HG02884 (cell line): ENCODE results near the gene PRICKLE2.

Source experiments
- ATAC-seq: cut with Tn5 transposase; IDR thresholded peaks from one replicate; pipeline ENCODE4 v1.9.1; 2021; ENCODE audit warnings: mild to moderate bottlenecking, moderate library complexity; ENCODE audit not compliant: unreplicated experiment

The PRICKLE2 gene

GRCh38 chr3:64163019-64163754 lies 62.1 kb downstream of the PRICKLE2 start:
- peak; percentile 59 for ATAC-seq

GRCh38 chr3:64161481-64161952 lies 63.7 kb downstream of the PRICKLE2 start:
- ATAC-seq: no peak

- ATAC-seq: no peak
Measured at GRCh38 chr3:64160000-64160695, 65.1 kb downstream of the PRICKLE2 start.

GRCh38 chr3:64158334-64158733 lies 66.9 kb downstream of the PRICKLE2 start:
- no peak for ATAC-seq

DNA sequence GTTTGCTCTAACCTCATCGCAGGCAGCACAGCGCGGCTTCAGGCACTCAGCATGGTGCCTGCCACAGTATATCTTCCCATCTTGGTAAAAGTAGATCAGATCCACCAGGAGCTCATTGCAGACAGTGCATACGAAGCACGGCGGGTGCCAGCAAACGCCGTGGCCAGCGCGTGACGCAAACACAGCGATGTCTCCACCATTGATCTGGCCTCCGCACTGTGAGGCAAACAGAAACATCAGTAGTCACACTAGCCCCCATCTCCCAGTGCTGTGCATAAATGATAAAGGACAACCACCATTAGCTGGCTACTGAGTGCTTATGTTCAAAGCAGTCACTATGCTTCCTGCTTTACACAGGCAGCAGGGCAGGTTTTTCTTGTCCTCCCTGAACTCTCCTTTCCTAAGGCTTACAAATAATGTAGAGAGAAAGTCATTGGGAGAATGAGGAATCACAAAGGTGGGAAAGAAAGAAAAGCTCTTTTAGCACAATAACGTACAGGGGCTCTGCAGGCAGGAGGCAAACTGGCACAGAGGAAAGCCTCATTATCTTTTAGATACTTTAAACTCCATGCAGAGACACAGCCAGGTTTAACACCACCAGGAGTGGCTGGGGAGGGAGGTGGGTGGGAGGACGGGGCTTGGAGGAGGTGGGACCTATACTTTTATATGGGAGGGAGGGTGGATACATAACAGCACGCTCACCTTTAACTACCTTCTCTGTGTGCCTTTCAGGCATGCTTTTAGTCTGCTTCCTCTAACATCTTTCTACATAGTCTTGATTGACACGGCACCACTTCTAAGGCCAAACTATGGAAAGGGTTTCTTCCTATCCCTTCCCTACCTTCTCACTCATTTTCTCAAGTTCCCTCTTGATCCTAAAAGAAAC lies 67.9 kb downstream of the PRICKLE2 start:
- no peak for ATAC-seq

DNA sequence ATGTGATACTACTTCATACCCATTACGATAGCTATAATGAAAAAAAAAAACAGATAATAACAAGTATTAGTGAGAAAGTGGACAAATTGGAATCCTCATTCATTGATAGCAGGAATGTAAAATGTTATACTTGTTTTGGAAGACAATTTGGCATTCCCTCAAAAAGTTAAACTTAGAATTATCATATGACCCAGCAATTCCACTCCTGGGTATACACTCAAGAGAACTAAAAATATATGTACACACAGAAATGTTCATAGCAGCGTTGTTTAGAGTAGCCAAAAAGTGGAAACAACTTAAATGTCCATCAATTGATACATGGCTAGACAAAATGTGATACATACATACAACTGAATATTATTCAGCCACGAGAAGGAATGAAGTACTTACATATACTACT lies 69.9 kb downstream of the PRICKLE2 start:
- ATAC-seq: no peak

- no peak for ATAC-seq
Measured at GRCh38 chr3:64152676-64153466, 72.4 kb downstream of the PRICKLE2 start.

GRCh38 chr3:64152086-64152485 lies 73.2 kb downstream of the PRICKLE2 start:
- ATAC-seq: no peak

- ATAC-seq: no peak
Measured at GRCh38 chr3:64151342-64151871, 73.9 kb downstream of the PRICKLE2 start.

- ATAC-seq: no peak
Measured at GRCh38 chr3:64150623-64151207, 74.6 kb downstream of the PRICKLE2 start.

- no peak for ATAC-seq
Measured at GRCh38 chr3:64149886-64150285, 75.4 kb downstream of the PRICKLE2 start.

DNA sequence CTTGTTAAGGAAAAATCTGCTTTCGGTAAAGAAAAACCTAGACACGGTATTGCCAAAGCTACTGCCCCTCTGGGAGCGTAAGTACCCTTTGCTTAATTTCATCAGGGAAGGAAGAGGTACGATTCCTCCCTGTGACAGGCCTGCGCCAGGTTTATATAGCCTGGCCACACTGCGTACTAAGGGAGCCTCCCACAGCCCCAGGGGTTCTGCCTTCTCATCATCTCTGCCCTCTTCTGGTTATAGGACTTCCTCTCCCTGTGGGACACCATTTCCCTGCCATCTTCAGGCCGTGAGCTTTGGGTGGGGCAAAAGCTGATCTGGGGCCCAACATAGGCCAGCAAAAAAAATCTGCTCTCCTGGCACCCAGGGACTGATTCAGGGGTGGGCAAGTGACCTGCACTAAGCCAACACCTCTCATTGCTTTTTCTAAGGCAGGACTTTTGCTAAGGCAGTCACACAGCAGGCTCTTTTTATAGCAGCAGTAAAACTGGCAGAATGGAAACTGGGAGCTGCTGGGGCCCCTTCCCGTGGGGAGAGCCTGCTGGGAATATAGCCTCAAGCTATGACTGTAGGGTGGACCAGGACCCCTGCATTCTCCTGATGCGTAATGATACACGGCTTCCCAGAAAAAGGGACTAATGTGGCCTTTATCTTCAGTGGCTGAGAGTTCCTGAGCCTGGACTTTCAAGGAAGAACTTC lies 76.2 kb downstream of the PRICKLE2 start:
- ATAC-seq: no peak

DNA sequence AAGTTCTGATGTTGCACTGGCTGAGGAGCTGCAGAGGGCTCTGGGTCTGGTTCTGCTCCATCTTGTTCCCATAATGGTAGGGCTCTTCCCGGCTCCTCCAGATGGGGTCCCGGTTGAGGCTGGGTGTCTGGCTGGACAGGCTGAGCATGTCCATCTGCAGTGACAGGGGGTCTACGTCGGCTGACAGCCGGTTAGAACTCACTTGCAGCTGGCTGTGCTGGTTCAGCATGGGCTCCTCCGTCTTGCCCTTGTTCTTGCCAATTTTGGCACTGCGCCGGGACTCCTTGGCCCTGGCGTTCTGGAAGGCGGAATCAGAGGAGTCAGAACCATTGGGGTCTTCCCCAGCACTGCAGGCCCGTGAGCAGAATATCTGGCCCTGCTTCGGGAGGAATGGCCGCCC lies 78.1 kb downstream of the PRICKLE2 start:
- no peak for ATAC-seq

- ATAC-seq: no peak
Measured at GRCh38 chr3:64145438-64145837, 79.8 kb downstream of the PRICKLE2 start.

GRCh38 chr3:64144241-64144900 lies 80.9 kb downstream of the PRICKLE2 start:
- ATAC-seq: no peak

DNA sequence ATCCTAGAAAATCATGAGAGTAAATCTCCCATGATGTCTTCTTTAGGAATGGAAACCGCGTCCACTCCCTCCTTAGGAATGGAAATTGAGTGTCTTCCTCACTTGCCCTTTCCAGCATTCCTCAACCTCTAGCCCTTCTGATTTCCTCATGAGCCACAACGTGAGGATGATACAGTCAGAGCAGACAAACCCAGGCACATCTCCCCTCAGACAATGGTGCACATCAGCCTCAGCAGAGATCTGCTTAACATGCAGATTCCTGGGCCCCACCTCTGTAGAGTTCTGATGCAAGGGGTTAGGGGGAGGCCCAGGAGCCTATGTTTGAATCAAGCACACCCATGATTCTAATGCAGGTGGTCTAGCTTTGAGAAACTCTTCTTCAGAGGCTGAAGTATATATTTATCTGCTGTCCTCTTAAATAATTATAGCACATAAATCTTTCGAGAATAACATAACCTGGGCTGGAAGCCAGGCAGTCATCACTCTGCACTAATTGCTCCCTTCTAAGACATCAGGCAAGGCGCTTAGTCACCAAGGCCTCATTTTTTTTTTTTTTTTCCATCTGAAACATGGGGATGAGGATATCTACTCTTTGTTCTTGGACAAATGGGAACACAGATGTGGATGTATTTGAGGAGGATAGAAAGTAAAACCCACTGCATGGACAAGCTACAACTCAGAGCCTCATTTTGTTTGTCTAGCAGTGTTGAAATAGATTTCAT lies 81.7 kb downstream of the PRICKLE2 start:
- no peak for ATAC-seq

DNA sequence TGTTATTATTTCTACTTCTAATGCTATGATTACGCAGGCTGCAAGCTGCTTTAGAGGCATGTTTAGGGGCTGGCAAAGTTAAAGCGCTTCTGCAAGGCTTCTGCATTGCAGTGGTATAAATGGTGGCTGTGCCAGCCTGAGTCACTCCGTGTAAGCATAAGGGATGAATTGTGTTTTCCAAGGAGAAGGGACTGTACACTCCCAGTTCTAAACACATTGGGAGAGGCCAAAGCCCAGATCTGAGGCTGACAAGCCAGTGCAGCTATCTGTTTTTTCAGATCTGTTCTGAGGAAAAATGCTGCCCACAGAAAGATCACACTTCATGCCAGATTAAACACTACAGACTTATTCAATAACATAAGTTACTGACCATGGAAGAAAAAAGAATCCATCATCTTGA lies 83.8 kb downstream of the PRICKLE2 start:
- no peak for ATAC-seq

DNA sequence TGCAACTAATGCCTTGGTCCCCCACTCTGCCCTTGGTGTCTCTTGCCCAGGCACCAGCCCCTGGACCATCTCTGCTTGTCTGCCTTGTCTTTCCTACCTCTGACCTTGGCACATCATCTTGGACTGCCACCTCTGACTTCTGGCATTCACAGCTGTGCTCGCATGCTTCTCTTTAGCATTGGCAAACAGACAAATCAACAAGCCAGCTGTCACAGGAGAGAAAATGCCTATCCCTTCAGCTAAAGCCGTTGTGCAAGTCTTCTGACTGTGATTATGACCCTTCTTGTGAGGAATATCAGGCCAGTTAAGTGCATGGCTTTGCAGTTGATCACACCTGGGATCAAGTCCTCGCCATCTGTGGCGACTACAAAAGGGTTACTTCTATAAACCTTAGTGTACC lies 84.6 kb downstream of the PRICKLE2 start:
- ATAC-seq: no peak
